CD4-positive, alpha-beta T cell treated with Interleukin-12 subunit alpha and Interleukin-12 subunit beta, for 1 hour (primary cell): ENCODE data around the gene EIF3B.
A peak's percentile ranks its signal among the peaks of the same experiment; 100 is the strongest.
"Not testable (repeated sequence)": the region's sequence is repeated elsewhere in the genome, so short reads cannot be mapped to it uniquely, and the experiment has no call there.

Experiments
- DNase-seq: peaks from one replicate; pipeline ENCODE4 v3.0.0-alpha.2; 2020

Gene EIF3B

GRCh38 chr7:2379161-2379560, 24.5 kb downstream of the EIF3B start:
- DNase-seq: no peak

- DNase-seq: no peak
These were observed 25.3 kb downstream of the EIF3B start for GRCh38 chr7:2379821-2380450.

- DNase-seq: no peak
These were observed 25.8 kb downstream of the EIF3B start for GRCh38 chr7:2380461-2380860.

- DNase-seq: no peak
These were observed 26.6 kb downstream of the EIF3B start for GRCh38 chr7:2381227-2381626.

- no peak for DNase-seq
These were observed 27.4 kb downstream of the EIF3B start for GRCh38 chr7:2381881-2382509.

GRCh38 chr7:2383543-2384274, 29.1 kb downstream of the EIF3B start:
- no peak for DNase-seq

- no peak for DNase-seq
These were observed 30.0 kb downstream of the EIF3B start for GRCh38 chr7:2384354-2385243.

- not testable (repeated sequence) for DNase-seq
These were observed 31.5 kb downstream of the EIF3B start for GRCh38 chr7:2386122-2386521.

- no peak for DNase-seq
These were observed 32.5 kb downstream of the EIF3B start for GRCh38 chr7:2386964-2387669.

- DNase-seq: no peak
These were observed 33.4 kb downstream of the EIF3B start for GRCh38 chr7:2387897-2388636.

GRCh38 chr7:2388637-2388954, 34.0 kb downstream of the EIF3B start:
- no peak for DNase-seq

- not testable (repeated sequence) for DNase-seq
These were observed 35.6 kb downstream of the EIF3B start for GRCh38 chr7:2390020-2390816.

GRCh38 chr7:2393706-2394105, 39.1 kb downstream of the EIF3B start:
- DNase-seq: no peak

- no peak for DNase-seq
These were observed 40.0 kb downstream of the EIF3B start for GRCh38 chr7:2394566-2395082.

GRCh38 chr7:2398506-2398905, 43.9 kb downstream of the EIF3B start:
- no peak for DNase-seq

GRCh38 chr7:2399848-2400587, 45.4 kb downstream of the EIF3B start:
- no peak for DNase-seq

GRCh38 chr7:2402687-2403013, 48.0 kb downstream of the EIF3B start:
- no peak for DNase-seq

GRCh38 chr7:2403014-2403717, 48.5 kb downstream of the EIF3B start, which contains the start of gene CHST12:
TSS of gene CHST12 (plus strand) at chr7:2403611. CDS start at chr7:2432640, 29,029 bp downstream.
- peak; percentile 97 for DNase-seq
